Measurements from ENCODE around the gene MRPS10.

The MRPS10 gene

DNA sequence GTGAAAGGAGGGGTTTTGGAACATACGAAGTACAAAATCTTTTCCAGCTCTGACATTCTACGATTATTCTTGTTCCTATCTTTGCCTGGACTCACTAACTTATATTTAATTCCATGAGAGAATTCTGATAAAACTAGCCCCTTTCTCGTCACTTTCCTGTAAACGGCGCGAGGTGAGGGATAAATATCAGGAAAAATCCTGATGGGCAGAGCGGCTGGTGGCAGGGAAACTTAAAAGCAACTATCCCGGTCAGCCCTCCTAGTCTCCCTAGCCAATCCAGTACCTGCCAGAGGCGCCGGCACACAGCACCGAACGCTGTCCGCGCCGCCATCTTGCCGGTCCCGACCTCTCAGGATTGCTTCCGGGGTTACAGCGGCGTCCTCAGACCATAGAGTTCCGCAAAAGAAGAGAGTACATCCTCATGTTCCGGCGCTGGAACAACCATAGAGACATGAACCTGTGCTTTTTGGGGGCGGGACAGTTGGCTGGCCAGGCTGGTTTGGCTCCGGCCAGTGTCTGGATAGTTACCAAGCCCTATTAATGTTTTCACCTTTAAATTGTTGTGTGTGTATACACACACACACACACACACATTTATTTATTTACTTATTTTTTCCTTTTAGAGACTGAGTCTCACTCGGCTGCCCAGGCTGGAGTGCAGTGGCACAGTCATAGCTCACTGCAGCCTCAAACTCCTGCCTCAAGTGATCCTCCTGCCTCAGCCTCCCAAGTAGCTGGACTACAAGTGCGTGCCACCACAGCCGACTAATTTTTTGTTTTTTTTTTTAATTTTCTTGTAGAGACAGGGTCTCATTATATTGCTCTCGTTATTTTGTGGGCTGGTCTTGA, at the start of gene MRPS10:
Gene MRPS10, minus strand, starts transcription at position 343 of the 849 bp plus-strand sequence. Its CDS starts 12 bp downstream, at position 331.
- peak; percentile 96 for DNase-seq (ENCODE audit: low read depth, low spot score)

DNA sequence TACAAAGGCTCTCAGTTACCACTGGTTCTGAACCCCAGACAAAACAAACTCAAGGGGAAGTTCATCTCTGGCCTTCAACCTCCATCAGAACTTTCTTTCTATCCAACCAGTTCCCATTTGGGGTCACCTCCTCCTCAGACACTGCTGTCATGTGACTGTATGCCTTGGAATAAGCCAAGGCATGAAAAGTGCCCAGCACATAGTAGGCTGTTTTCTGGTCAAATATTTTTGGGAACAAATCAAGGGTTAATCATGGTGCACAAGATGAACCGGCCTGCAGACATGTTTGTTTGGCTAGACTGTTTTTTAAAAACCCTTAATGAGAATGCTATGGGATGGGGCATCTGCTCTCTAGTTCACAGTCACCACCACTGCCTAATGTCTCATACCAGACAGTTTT, 48.9 kb upstream of the MRPS10 start:
- DNase-seq (ENCODE audit: low read depth, low spot score), result no peak

DNA sequence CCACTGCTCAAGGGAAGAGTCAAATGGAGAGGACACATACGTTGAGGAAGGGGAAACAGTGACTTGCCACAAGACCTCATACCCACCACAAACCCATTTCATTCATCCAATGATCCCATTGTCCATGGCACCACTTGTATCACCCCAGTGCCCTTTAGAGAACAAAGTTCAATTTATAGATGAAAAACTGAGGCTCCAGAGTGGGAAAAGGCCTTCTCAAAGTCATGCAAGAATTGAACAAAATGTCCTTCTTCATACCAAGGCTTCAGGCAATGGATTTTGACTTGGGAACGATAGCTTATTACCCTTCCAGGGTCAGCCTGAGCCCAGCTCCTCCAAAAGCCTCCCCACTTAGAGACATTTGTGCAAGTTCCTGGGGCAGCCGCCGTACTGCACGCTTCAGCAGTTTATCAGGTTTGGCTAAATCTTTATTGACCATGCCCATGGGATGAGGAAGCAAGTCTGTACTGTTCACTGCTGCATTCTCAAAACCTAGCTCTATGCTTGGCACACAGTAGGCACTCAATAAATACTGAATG, 47.3 kb upstream of the MRPS10 start:
- no peak for DNase-seq (ENCODE audit: low read depth, low spot score)

DNA sequence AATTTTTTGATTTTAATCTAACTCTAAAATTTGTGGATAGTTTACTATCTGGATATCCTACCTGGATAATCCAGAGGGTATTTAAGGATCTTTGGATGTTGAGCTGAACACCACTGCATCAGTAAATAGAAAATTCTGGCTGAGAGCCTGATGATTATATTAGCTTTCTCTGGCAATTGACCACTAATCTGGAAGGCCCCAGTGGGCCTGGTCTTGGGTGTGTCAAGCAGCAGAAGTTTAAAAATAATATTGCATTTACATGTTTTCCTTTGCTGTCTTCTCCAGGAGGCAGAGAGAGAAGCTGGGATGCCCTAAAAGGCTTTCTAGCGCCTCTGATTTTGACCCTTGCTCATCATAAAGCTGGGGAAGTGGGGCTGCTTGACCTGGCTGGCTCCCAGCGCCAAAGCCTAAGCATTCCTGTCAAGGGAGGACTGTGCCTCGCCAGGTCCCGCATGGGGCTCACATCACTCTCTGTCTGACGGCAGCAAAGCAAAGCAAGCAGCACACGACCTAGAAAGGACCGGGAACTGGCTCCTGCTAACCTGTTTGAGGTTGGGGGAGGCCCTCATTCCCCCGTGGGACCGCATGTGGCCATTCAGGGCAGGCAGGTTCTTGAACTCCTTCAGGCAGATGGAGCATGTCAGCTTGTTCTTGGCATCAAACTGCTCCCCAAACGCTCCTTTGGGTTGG, 46.6 kb upstream of the MRPS10 start:
- no peak for DNase-seq (ENCODE audit: low read depth, low spot score)

DNA sequence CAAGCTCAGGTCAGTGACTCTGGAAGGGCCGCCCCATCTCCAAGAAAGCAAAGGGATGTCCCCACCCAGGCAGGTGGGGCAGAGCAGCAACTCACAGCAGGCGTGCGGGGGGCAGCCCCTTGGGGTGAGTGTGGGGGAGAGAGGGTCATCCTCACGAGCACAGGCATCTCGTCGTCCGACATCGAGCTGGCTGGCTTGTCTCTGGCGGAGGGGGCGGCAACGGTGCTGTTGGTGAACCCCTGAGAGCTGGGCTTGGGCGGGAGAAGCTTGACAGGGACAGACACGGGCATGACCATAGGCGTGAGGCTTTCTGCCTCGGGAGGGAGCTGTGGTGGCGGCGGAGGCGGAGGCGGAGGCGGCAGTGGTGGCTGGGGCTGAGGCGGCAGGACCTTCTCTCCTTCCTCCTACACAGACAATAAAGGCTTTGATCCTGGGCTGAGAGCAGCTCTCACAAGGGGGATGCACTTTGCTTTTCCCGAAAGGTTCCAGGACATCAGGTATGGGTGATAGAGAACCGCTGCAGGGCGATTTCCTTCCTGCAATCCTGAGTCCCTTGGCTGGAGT, 45.6 kb upstream of the MRPS10 start:
- no peak for DNase-seq (ENCODE audit: low read depth, low spot score)

DNA sequence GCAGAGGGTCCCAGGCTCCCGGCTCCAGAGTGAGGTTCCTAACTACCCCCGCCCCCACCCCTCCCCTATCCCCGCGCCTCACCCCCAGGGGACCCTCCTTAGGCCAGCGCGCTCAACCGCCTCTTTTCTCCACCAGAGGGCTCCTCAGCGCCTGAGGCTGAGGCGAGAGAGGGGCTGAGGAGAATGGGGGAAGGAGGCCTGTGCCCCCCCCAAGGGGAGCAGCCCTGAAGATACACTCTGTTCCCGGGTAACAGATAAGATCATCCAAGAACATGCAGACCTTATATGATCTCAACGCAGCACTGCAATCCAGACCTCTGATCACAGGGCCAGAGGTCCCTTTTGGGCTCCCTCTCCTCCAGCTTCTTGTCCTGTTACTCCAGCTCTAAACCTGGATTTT, 43.3 kb upstream of the MRPS10 start:
- peak; percentile 40 for DNase-seq (ENCODE audit: low read depth, low spot score)

DNA sequence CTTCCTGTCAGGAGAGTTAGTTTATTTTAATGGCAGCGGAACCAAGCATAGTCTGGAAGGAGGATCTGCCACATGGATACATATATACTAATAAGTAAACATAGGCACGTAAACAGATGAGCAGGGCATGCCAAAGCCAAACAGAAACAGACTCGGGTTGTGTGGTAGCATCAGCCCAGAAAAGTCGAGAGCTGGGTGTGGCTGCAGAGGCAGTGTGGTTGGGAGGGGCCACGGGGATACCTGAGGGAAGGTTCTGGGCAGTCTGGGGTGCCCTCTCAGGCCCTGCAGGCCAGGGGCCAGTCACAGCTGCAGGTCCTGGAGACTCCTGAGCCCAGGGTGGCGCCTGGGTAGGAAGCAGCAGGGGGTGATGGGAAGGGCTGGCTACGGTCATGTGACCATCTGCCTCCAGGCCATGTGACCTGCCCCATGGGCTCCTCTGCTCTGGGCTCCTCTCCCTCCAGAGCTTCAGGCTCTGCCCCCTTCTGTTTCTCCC, 42.8 kb upstream of the MRPS10 start:
- DNase-seq (ENCODE audit: low read depth, low spot score), result no peak

DNA sequence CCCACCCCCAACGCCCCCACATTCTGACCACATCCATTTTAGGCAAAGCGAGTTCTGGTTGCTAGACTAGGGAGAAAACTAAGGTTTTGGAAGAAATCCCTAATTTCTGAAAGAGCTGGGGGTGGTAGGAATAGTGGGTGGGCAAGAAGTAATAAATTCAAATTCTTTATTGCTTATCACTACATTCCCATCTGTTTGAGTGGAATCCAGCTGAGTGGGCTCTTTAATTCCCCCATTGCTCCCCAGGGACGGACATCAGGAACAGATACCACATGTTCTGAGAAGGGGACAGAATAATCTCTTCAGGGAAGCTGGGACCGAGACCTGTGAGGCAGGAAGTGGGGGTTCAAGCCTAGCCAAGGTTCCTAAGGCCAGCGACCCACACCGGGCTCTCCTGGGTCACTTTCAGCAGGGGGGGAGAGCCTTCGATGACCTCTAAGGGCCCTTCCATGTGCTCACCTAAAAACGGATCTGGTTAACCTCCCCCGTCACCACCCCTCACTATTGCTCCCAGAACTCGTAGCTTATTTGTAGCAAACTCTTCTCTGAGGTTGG, 42.3 kb upstream of the MRPS10 start:
- DNase-seq (ENCODE audit: low read depth, low spot score), result no peak

DNA sequence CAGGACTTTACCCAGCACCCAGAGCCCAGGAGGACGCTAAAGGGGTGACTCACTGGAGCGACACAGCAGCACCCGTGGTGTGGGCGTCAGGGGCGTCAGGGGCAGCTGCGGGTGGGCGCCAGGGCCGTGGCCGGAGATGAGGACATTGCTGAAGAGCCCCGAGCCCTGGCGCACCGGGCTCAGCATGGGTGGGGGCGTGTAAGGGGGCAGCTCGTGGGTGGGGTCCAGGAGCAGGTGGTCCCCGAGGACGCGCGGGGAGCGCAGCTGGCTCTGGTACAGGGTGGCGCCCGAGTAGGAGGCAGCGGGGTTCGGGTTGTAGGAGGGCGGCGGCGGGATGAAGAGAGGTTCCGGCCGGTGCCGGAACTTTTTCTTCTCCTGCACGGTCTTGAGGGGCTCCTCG, 41.6 kb upstream of the MRPS10 start:
- no peak for DNase-seq (ENCODE audit: low read depth, low spot score)

DNA sequence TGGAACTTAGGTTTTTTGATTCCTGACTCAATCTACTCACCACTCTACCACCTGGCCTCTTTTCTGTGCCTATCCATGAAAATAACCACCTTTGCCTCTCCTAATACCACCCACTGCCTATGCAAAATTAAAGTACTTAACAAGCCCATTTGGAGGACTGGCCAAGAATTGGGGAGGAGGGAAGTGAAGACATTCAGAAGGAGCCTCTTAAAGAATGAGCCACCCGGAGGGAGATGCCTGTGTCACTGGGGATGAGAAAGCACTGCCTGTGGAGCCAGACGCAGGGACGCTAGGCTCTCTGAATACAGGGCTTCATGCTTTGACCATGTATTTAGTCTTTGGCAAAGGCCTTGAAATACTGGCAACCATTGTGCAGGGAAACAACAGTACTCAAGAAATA, 40.0 kb upstream of the MRPS10 start:
- no peak for DNase-seq (ENCODE audit: low read depth, low spot score)

DNA sequence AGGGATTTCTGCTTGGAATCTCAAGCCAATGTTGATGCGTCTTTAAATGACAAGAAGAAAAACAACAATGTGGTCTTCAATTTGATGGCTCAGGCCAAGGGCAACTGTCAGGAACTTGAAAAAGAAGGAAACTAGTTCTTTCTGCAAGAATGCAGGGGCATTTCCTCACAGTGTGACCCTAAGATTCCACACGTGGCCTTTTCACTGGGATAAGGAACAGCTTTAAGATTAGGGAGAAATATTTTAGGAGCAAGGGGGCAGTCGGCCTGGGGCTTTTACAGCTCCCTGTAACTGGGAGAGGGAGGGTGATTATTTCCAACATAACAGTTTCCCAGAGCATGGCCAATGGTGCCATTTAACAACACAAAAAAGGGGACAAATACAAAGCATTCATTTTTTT, 39.4 kb upstream of the MRPS10 start:
- DNase-seq (ENCODE audit: low read depth, low spot score), result no peak

DNA sequence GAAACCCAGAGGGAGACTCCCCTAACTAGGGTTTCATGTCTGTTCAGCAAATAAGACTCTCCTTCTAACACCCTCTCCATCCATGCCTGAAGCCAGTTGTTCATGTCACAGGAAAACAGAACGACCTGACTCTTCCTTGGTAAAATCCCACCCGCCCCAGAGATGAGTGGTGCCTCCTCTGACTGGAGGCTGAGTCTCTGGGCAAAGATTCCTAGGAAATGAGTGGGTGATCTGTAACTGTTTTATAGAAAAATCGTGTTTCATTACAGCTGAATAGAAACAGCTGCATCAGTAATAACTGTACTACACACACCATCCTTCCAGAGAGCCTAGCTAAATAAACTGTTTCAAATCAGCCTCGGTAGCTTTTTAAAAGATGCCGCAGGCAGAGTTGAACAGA, 37.4 kb upstream of the MRPS10 start:
- no peak for DNase-seq (ENCODE audit: low read depth, low spot score)

DNA sequence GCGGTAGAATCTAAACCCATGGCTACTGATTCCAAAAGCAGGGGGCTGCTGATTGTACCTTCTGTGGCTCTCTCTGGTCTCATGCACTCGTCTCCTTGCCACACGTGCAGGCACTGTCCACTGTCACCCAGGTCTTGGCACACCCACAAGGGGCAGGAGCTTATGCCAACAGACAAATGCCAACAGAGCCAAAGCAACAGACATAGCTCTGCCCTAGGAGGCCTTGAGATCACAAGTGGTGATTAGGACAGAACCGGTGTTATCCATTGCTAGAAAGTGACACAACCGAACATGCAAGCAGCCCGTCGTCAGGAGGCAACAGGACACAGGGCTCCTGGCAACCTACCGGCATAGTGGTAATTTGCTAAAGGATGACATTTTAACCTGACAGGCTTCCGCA, 36.8 kb upstream of the MRPS10 start:
- no peak for DNase-seq (ENCODE audit: low read depth, low spot score)

DNA sequence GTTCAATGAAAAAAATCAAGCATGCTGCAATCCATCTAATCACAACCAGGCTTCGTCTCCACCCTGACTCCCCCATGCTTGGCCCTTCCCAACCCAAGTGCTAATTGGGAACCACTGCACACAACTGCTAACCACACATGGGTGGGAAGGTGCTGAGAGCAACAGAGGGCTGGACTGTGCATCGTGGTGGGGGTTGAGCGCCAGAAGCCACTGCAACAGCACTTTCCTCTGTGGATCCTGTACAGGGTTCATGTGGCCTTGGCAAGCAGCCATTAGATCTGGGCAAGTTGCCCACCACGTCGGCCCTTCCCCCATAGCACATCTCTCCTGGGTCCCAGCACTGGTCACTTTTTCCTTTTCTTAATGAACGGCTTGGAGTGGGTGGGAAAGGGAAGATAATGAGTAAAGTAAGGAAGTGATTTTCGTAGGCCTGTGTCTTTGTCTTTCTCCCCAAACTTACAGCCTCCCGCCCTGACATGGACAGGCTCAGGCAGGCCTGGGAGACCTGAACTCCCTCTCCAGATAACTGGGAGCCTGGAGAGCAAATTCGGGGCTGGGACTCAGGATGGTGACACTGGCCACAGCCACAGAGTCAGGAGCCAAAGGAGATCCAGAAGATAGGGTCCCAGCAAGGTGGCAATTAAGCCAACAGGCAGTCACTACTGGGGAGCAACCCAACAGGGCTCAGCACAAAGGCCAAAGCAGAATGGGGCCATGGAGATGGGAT, 34.4 kb upstream of the MRPS10 start:
- peak; percentile 60 for DNase-seq (ENCODE audit: low read depth, low spot score)

DNA sequence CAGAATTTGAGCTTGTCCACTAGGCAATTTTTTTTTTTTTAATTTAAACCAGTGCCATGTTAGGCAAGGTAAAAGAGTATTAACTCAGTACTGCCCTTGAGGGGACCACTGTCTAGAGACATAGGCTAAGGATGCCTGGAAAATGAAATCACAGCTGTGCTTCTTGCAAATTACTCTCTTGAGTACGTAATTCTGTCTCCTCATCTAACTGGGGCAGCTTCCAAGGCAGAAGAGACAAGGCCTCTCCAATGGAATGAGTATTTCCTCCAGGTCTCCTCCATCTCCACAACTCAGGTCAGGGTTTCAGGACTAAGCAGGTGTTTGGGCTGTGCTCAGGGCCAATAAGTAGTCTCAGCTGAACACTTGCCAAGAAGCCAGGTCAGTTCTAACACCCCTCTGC, 33.8 kb upstream of the MRPS10 start:
- DNase-seq (ENCODE audit: low read depth, low spot score), result peak; percentile 25

DNA sequence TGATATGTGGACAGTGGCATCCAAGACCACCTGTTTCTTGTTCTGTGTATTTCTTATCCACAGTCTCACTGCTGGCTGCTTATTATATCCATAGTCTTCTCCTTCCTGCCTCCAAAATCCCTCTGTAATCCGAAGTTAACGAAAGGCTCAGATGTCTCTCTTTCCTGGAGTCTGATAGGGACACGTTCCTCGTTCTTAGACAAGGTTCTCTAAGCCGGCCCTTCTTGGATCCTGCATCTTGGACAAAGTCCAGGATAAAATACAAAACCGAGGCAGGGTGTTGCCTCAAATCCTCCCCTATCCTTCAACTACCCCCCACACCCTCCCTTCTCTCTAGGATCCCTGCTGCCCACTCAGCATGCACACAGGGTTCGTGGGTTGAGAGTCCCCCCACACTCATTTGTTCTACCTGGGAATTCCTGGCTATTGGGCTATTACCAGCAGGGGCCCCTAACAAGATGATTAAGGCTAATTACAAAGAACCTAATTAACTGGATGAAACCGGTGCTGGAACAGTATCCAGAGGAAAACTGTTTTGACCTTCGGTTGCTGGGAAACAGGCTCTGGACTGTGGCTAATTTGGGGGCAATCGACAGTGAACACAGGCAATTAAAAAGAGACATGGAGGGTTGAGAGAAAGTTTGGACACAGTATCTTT, 32.7 kb upstream of the MRPS10 start:
- no peak for DNase-seq (ENCODE audit: low read depth, low spot score)

DNA sequence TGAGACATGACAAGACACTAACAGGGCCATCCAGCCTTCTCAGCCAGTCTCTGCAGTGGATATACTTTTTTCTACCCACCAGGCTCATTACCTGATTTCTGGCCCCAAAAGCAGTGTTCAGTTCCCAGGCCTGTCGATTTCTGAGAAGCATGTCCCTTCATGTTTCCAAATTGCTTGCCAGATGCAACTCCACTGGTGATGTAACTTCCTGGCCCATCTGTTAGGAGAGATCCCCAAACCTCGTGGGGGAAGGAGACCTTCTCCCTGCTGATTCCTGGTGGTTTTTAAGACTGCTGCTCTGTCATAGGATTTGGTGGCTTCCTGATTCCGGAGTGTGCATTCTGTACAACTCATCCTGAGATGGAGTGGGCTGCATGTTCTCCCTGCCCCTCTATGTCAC, 31.6 kb upstream of the MRPS10 start:
- DNase-seq (ENCODE audit: low read depth, low spot score), result no peak

DNA sequence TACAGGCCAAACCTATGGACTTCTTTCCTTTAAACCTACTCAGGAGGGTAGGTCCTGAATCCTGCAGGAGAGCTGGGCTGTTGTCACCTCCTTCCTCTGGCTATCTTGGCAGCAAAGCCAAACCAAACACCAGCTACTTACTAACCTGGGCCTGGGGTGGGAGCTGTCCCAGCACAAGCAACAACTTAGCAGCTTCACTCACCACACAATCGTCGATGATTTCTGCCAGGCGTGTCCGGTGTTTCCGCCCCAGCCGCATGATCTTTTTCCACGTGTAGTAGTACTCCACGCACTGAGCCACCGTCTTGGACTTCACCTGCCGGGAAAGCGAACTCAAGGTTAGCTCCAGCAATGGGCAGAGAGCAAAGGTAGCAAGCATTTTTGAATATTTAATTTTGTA, 25.4 kb upstream of the MRPS10 start:
- DNase-seq (ENCODE audit: low read depth, low spot score), result peak; percentile 77

DNA sequence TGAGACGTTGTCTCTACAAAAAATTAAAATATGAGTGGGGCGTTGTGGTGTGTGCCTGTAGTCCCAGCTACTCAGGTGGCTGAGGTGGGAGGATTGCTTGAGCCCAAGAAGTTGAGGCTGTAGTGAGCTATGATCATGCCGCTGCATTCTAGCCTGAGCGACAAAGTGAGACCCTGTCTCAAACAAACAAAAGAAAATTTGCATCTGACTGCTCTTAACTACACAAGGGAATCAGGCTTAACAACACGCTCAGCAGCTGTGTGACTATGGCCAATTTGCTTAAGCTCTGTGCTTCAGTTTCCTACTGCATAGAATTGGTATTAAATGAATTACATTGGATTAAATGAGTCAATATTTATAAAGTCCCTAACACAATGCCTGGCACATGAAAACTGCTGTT, 24.3 kb upstream of the MRPS10 start:
- DNase-seq (ENCODE audit: low read depth, low spot score), result no peak

DNA sequence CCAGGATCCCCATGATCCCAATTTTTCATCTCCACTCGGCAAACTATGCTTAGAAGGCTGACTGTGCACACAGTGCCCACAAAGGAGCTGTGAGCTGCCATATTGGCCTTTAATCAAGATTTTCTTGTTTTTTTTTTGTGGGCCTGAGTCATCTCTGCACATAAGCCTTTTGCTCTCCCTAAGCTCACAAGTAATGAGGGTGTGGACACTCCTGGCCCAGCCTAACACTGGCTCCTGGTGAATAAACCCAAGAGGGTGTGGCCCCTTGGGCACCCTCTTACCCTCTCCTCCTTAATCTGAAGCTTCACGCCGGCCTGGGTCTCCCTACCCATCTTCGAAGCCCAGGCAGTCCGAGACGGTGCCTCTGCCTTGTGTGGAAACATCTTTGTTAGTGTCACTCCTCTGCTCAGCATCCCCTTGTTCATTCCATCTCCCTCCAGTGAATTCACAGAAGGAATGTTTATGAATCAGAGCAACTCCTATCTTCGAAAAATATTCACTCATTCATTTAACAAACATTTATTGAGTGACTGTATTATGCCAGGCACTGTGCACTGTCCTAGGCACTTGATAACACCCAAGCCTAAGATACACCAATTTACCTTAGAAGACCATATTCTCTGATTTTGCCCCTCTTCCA, 22.2 kb upstream of the MRPS10 start:
- DNase-seq (ENCODE audit: low read depth, low spot score), result peak; percentile 55
